K562 (cell line): ENCODE measurements around the gene OGDH. TPM values are rescaled to one million over a fixed set of nuclear protein-coding genes. Genes with fewer than 3 reads are reported as not detected.

Experiments
- ATAC-seq: fragments of 200-7000 bp; cut with Tn5 transposase; 3 replicates; pipeline ENCODE4 v1.9.1; 2020; ENCODE audit warnings: moderate library complexity
- BruUV-seq: library from RNA; stranded (reverse); fragments of 400-500 nt; replicated peaks from 2 replicates; lab custom pipeline; 2021; lab: Mats Ljungman, UMichigan
- CTCF ChIA-PET: fragments of 300-600 bp; formaldehyde crosslinking; extraction: SDS; loops from one replicate; lab custom pipeline; 2021; ENCODE audit warnings: low intra/inter-chr PET ratio; lab: Yijun Ruan, JAX
- POLR2A ChIA-PET: fragments of 300-600, 350-650 bp; sonication (Branson Sonifier 250); formaldehyde crosslinking; extraction: SDS; loops from one replicate; lab custom pipeline; 2021; ENCODE audit warnings: antibody characterized with exemption, inconsistent platforms; lab: Yijun Ruan, JAX
- DNase-seq, 4 experiments: peaks; one replicate each; pipeline versions ENCODE4 v3.0.0 to v3.0.0-alpha.2; 2011 to 2018; ENCODE audit warnings: low spot score in 3 of 4, mixed read lengths in 3 of 4; ENCODE audit errors: extremely low read depth in 1 of 4
- FAIRE-seq: peaks from 2 replicates; lab custom pipeline; 2011; peaks lifted over from hg19 to GRCh38; lab: Jason Lieb, UNC
- H2AFZ ChIP-seq: 2 replicates; pipeline ENCODE4 v1.6.0; 2011; ENCODE audit warnings: low read depth, low read length, control low read depth, inconsistent platforms
- H3K27ac ChIP-seq: fragments of 200-600 bp; 3 replicates; pipeline ENCODE4 v1.8.0; 2011; ENCODE audit warnings: low read depth, mild to moderate bottlenecking, control low read depth, inconsistent platforms, low read length, moderate library complexity, mixed read lengths; ENCODE audit errors: extremely low read depth
- H3K27me3 ChIP-seq, 2 experiments: fragments of 300-600 bp in 1 of 2; 2 replicates in 1 of 2; 3 replicates in 1 of 2; pipeline versions ENCODE4 v1.6.0 to v1.8.0; 2011; ENCODE audit warnings: inconsistent platforms in 2 of 2, low read length in 2 of 2, mild to moderate bottlenecking in 1 of 2, mixed read lengths in 1 of 2, moderate library complexity in 1 of 2; ENCODE audit not compliant: control insufficient read depth in 2 of 2, insufficient read depth in 2 of 2
- H3K36me3 ChIP-seq: fragments of 300-600 bp; 3 replicates; pipeline ENCODE4 v1.8.0; 2011; ENCODE audit warnings: mild to moderate bottlenecking, low read length, inconsistent platforms; ENCODE audit not compliant: control insufficient read depth, insufficient read depth
- H3K4me1 ChIP-seq, 2 experiments: fragments of 200-600 bp in 1 of 2; replicated peaks in 1 of 2; 2 replicates in 1 of 2; 3 replicates in 1 of 2; pipeline versions ENCODE4 v1.5.1 to v1.8.0; 2011; ENCODE audit warnings: inconsistent platforms in 2 of 2, low read length in 2 of 2, mild to moderate bottlenecking in 1 of 2, mixed read lengths in 1 of 2, moderate library complexity in 1 of 2; ENCODE audit not compliant: control insufficient read depth in 2 of 2, insufficient read depth in 2 of 2
- H3K4me2 ChIP-seq: 2 replicates; pipeline ENCODE4 v1.6.1; 2011; ENCODE audit warnings: low read length, control low read depth, inconsistent platforms, mixed read lengths; ENCODE audit not compliant: insufficient read depth
- H3K4me3 ChIP-seq: fragments of 200-600 bp; sonication (generic), shearing (Covaris generic); 2 replicates; pipeline ENCODE4 v1.5.1; 2016; ENCODE audit warnings: control low read depth, inconsistent platforms
- H3K79me2 ChIP-seq: fragments of 200-600 bp; 3 replicates; pipeline ENCODE4 v1.8.0; 2011; ENCODE audit warnings: low read length, inconsistent platforms; ENCODE audit not compliant: control insufficient read depth, insufficient read depth
- H3K9ac ChIP-seq, 2 experiments: 2 replicates each; pipeline versions ENCODE4 v1.6.0 to v1.6.1; 2011; ENCODE audit warnings: low read depth in 2 of 2, low read length in 2 of 2, control low read depth in 1 of 2, inconsistent platforms in 1 of 2, mild to moderate bottlenecking in 1 of 2, mixed read lengths in 1 of 2; ENCODE audit not compliant: insufficient read depth in 1 of 2
- H3K9me1 ChIP-seq: one replicate; pipeline ENCODE4 v1.6.0; 2011; ENCODE audit warnings: inconsistent platforms, mild to moderate bottlenecking, low read length, moderate library complexity; ENCODE audit not compliant: control insufficient read depth, insufficient read depth
- H3K9me3 ChIP-seq: replicated peaks from 2 replicates; pipeline ENCODE4 v1.5.1; 2011; ENCODE audit warnings: low read depth, low read length, inconsistent platforms; ENCODE audit not compliant: control insufficient read depth, insufficient read depth
- H4K20me1 ChIP-seq: replicated peaks from 2 replicates; pipeline ENCODE4 v1.6.1; 2011; ENCODE audit warnings: low read length, inconsistent platforms, mixed read lengths; ENCODE audit not compliant: control insufficient read depth, insufficient read depth
- RBFOX2 ChIP-seq: fragments of 200-400 bp; formaldehyde crosslinking; IDR thresholded peaks from 2 replicates; pipeline ENCODE4 v1.6.1; 2017; ENCODE audit warnings: low read depth, mild to moderate bottlenecking, low read length, moderate library complexity
- SMAD1 ChIP-seq: fragments of 150-350 bp; IDR thresholded peaks from 2 replicates; pipeline ENCODE4 v1.6.1; 2014; ENCODE audit warnings: low read length, low read depth; ENCODE audit not compliant: partially characterized antibody
- SNIP1 ChIP-seq: fragments of 450-650 bp; IDR thresholded peaks from 2 replicates; pipeline ENCODE4 v1.7.1; 2017; ENCODE audit warnings: low read depth, mild to moderate bottlenecking
- TEAD4 ChIP-seq, 2 experiments: sonication (generic) in 1 of 2; formaldehyde crosslinking in 1 of 2; IDR thresholded peaks; 2 replicates each; pipeline versions ENCODE4 v1.6.1 to v1.8.0; 2012 to 2022; ENCODE audit warnings: borderline replicate concordance in 1 of 2, inconsistent platforms in 1 of 2, low read length in 1 of 2, mild to moderate bottlenecking in 1 of 2, missing genetic modification reagents in 1 of 2
- YY1 ChIP-seq, 3 experiments: IDR thresholded peaks; 2 replicates each; pipeline ENCODE4 v1.6.1; 2011; ENCODE audit warnings: low read length in 2 of 3, mild to moderate bottlenecking in 2 of 3, moderate library complexity in 2 of 3, borderline replicate concordance in 1 of 3, control low read depth in 1 of 3, low read depth in 1 of 3; ENCODE audit not compliant: insufficient read depth in 3 of 3, insufficient replicate concordance in 2 of 3, control insufficient read depth in 1 of 3, insufficient read length in 1 of 3; ENCODE audit errors: extremely low read depth in 1 of 3
- ZBTB7A ChIP-seq: IDR thresholded peaks from 2 replicates; pipeline ENCODE4 v1.6.1; 2011; ENCODE audit warnings: low read depth, mild to moderate bottlenecking, low read length, moderate library complexity, borderline replicate concordance; ENCODE audit not compliant: control insufficient read depth
- ZNF592 ChIP-seq: fragments of 450-650 bp; IDR thresholded peaks from 2 replicates; pipeline ENCODE4 v1.6.1; 2017; ENCODE audit warnings: antibody characterized with exemption, mild to moderate bottlenecking
- WGBS: fragments of 100-300 bp; shearing (Covaris generic); methylation state at CpG from one replicate; pipeline ENCODE4 v1.1.6; 2016; ENCODE audit warnings: low coverage, mixed read lengths; ENCODE audit not compliant: insufficient coverage; ENCODE audit errors: missing lambda C conversion rate; 5-methylcytosine and 5-hydroxymethylcytosine counted together
- in situ Hi-C: fragments of 300-500 bp; cut with MboI; formaldehyde crosslinking; loops from 4 replicates; pipeline ENCODE4 v1.15.0; 2018; ENCODE audit warnings: inconsistent platforms, mixed read lengths
- intact Hi-C: fragments of 100-400 bp; cut with micrococcal nuclease; formaldehyde crosslinking; loops from 2 replicates; pipeline ENCODE4 v1.14.2; 2022
- polyA plus RNA-seq, 8 experiments: library from polyadenylated mRNA; depleted of rRNA in 4 of 8; stranded (reverse) in 5 of 8; unstranded in 3 of 8; fragments of >200 nt; fragmentation: Nextera tagmentation in 2 of 8; fragmentation: Illumina TruSeq in 1 of 8; extraction: Ambion mirVana in 2 of 8; extraction: Trizol in 1 of 8; gene quantifications; 2 replicates each; pipeline versions ENCODE4 v1.2.1 to v1.2.3, GENCODE V29; 2011 to 2014; ENCODE audit warnings: inconsistent platforms in 1 of 8, missing spikeins in 1 of 8
- total RNA-seq, 7 experiments: library from RNA; depleted of rRNA in 6 of 7; stranded (reverse); fragments of >200 nt in 6 of 7; fragmentation: Illumina TruSeq in 2 of 7; extraction: Trizol in 2 of 7; gene quantifications; 2 replicates each; pipeline versions ENCODE4 v1.2.1 to v1.2.3, GENCODE V29; 2011 to 2021; ENCODE audit warnings: low replicate concordance in 1 of 7
- TF ChIP-seq, protein P1 (sequence below): sonication (generic); formaldehyde crosslinking; IDR thresholded peaks from 2 replicates; pipeline ENCODE4 v1.8.0; 2022; ENCODE audit warnings: missing genetic modification reagents, mild to moderate bottlenecking, moderate library complexity, borderline replicate concordance

The OGDH gene
- total and polyA plus RNA-seq, 9 of the 15 experiments (the other 6 are each of a cell fraction or from before 2014, with no cell fraction given), result 3.1 to 80.3 (median 23.5) TPM

GRCh38 chr7:44565097-44565794 is 41.2 kb upstream of the OGDH start (continued):
- TF ChIP-seq, protein P1, sequence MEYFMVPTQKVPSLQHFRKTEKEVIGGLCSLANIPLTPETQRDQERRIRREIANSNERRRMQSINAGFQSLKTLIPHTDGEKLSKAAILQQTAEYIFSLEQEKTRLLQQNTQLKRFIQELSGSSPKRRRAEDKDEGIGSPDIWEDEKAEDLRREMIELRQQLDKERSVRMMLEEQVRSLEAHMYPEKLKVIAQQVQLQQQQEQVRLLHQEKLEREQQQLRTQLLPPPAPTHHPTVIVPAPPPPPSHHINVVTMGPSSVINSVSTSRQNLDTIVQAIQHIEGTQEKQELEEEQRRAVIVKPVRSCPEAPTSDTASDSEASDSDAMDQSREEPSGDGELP, result peak; percentile 90
- TF ChIP-seq SMAD1, result no peak
- peak in 2 of 3 experiments; percentile 52 to 59 for TF ChIP-seq YY1 (IDR thresholded peaks at IDR 0.05; ENCODE audit: borderline replicate concordance in 1 of 3, control insufficient read depth in 1 of 3, extremely low read depth in 1 of 3, insufficient read depth in 3 of 3, insufficient read length in 1 of 3, insufficient replicate concordance in 2 of 3, low read depth in 1 of 3, low read length in 2 of 3)
- TF ChIP-seq, all 486 proteins: peak for 47

DNA sequence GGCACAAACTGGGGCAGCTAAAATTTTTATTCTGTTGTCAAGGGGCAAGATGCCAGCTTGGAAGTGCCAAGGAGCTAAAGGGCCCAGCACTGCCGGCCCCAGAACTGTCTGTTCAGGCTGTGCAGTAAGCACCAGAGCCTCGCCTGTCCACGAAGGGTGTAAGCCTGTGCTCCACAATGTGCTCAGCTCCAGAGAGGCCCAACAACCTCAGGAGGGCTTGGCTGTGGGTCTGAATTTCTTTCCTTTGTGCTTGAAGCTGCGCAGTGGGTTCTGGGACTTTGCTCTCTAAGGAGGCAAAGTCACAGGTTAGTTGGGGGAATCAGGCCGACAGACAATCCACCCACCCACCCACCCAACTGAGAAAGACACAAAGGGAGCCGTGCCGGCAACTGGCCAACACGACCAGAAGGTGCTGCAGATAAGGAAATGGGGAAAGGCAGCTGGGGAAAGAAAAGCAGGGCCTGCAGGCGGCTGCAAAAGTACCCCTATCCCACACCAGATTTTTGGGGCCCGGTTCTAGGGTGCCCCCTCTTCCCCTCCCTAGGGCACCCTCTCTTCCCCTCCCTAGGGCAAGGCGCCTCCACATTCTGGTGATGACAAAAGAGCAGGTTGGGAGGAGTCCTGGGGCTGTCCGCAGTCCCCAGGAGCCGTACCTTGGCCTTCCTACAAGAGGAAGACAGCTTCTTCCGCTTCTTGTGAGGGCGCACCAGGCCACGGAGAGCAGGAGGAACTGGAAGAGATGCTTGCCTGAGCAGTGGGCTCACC is 40.5 kb upstream of the OGDH start:
- FAIRE-seq, result peak; percentile 79
- TF ChIP-seq TEAD4 (IDR thresholded peaks at IDR 0.05; ENCODE audit: low read length) (peak; percentile 63), TEAD4 (CRISPR knock-in tag; IDR thresholded peaks at IDR 0.05; ENCODE audit: borderline replicate concordance) (no peak), ZNF592 (0 out of 2 replicates have a peak, but pooled peaks have one; percentile 76), SNIP1 (no peak), RBFOX2 (peak; percentile 51), ZBTB7A (0 out of 2 replicates have a peak, but pooled peaks have one; percentile 33)

More for the DNA sequence above, 40.5 kb upstream of the OGDH start:
- 9% methylated on average over 14 of the region's 16 CpGs for WGBS
- peak overlapping the region; percentile 86 for H3K27ac ChIP-seq
- peaks cover 29% of the 10 kb centered on the region for H3K79me2 ChIP-seq
- H3K9ac ChIP-seq, result peak overlapping the region; percentile 51 to 78
- H3K27me3 ChIP-seq, result no peaks in the 10 kb centered on the region
- peak overlapping the region; percentile 55 for H3K4me2 ChIP-seq
- H3K4me1 ChIP-seq, result peaks cover 51 to 54% of the 10 kb centered on the region in 2 experiments; a peak in 4 of 5 replicates
- ATAC-seq, result peak; percentile 79
- DNase-seq, result peak; percentile 61 to 92 (median 73)
- H4K20me1 ChIP-seq, result peaks cover 21% of the 10 kb centered on the region
- intact Hi-C loops, result loop anchor here (5.0 kb wide), 3 partner anchors 69 to 324 kb away; no protein-coding TSS in a partner anchor
- ChIA-PET POLR2A (interaction anchor here (0.6 to 3.8 kb wide), 18 partner anchors 8 to 533 kb away, joined by 3 to 38 read pairs (median 4); partner anchors contain the start of genes DDX56, NUDCD3 and TMED4), CTCF (interaction anchor here (0.6 to 1.5 kb wide), 2 partner anchors 76 to 325 kb away, joined by 3 to 7 read pairs; no protein-coding TSS in a partner anchor)
- H3K9me3 ChIP-seq, result no peaks in the 10 kb centered on the region
- in situ Hi-C loops, result no loop called here
- no peak overlapping the region for H3K4me3 ChIP-seq
- H2AFZ ChIP-seq, result no peak overlapping the region
- peaks cover 10% of the 10 kb centered on the region for H3K9me1 ChIP-seq
- peaks cover 76% of the 10 kb centered on the region for H3K36me3 ChIP-seq
- BruUV-seq, result no TSS peak
